B cell (primary cell): Measurements from ENCODE around the gene CUL9. TPM values are rescaled to one million over a fixed set of nuclear protein-coding genes. Genes with fewer than 3 reads are reported as not detected.

Experiments used
- ATAC-seq: fragments of 200-7000 bp; cut with Tn5 transposase; one replicate; pipeline ENCODE4 v1.10.0; 2021; ENCODE audit warnings: low read depth, mild to moderate bottlenecking, moderate number of reproducible peaks, moderate library complexity
- CTCF ChIA-PET: fragments of 350-600 bp; sonication (Branson Sonifier 250); formaldehyde crosslinking; loops from one replicate; lab custom pipeline; 2021; ENCODE audit warnings: antibody characterized with exemption, inconsistent platforms; lab: Charles Lee
- POLR2A ChIA-PET: fragments of 350-600 bp; sonication (Branson Sonifier 250); formaldehyde crosslinking; loops from one replicate; lab custom pipeline; 2021; ENCODE audit warnings: antibody characterized with exemption; lab: Charles Lee
- DNase-seq: peaks from one replicate; pipeline ENCODE4 v3.0.0; 2013
- H2AFZ ChIP-seq: 2 replicates; pipeline ENCODE4 v1.6.1; 2012; ENCODE audit warnings: mild to moderate bottlenecking, low read depth, low read length; ENCODE audit not compliant: insufficient read depth, poor library complexity, severe bottlenecking
- H3K27ac ChIP-seq, 2 donors: 1 replicate in 1 of 2; 2 replicates in 1 of 2; pipeline ENCODE4 v1.5.1; 2012 to 2013; ENCODE audit warnings: low read length in 2 of 2, mild to moderate bottlenecking in 2 of 2, moderate library complexity in 1 of 2
- H3K27me3 ChIP-seq, 4 experiments: fragments of 200-600 bp in 1 of 4; sonication (generic) in 1 of 4; replicated peaks in 1 of 4; 1 replicate in 2 of 4; 2 replicates in 2 of 4; pipeline versions ENCODE4 v1.6.1 to v1.7.0; 2013 to 2016; ENCODE audit warnings: low read length in 3 of 4, mild to moderate bottlenecking in 2 of 4, mixed read lengths in 1 of 4, moderate library complexity in 1 of 4; ENCODE audit not compliant: insufficient read depth in 4 of 4, control insufficient read depth in 3 of 4; ENCODE audit errors: control extremely low read depth in 1 of 4
- H3K36me3 ChIP-seq, 2 experiments: replicated peaks in 1 of 2; 1 replicate in 1 of 2; 2 replicates in 1 of 2; pipeline versions ENCODE4 v1.6.1 to v1.7.1; 2013; ENCODE audit warnings: low read length in 1 of 2; ENCODE audit not compliant: insufficient read depth in 2 of 2, control insufficient read depth in 1 of 2; ENCODE audit errors: control extremely low read depth in 1 of 2, extremely low read depth in 1 of 2
- H3K4me1 ChIP-seq, 2 donors: fragments of 200-600 bp in 1 of 2; sonication (generic) in 1 of 2; 1 replicate in 1 of 2; 2 replicates in 1 of 2; pipeline versions ENCODE4 v1.5.1 to v1.6.1; 2013 to 2017; ENCODE audit warnings: low read length in 2 of 2; ENCODE audit not compliant: control insufficient read depth in 2 of 2, insufficient read depth in 2 of 2
- H3K4me2 ChIP-seq: replicated peaks from 2 replicates; pipeline ENCODE3; 2012; ENCODE audit warnings: mild to moderate bottlenecking, low read depth, low read length; ENCODE audit not compliant: poor library complexity, severe bottlenecking
- H3K4me3 ChIP-seq, 5 experiments: fragments of 200-600 bp in 1 of 5; sonication (generic) in 1 of 5; 1 replicate in 3 of 5; 2 replicates in 2 of 5; pipeline versions ENCODE4 v1.5.1 to v1.7.0; 2011 to 2016; ENCODE audit warnings: low read length in 4 of 5, mild to moderate bottlenecking in 4 of 5, low read depth in 2 of 5, control low read depth in 1 of 5, moderate library complexity in 1 of 5; ENCODE audit not compliant: insufficient read depth in 1 of 5; ENCODE audit errors: control extremely low read depth in 1 of 5, extremely low read depth in 1 of 5
- H3K79me2 ChIP-seq: fragments of 200-600 bp; sonication (generic); one replicate; pipeline ENCODE4 v1.6.0; 2016; ENCODE audit warnings: low read length; ENCODE audit not compliant: control insufficient read depth, insufficient read depth
- H3K9ac ChIP-seq: fragments of 200-600 bp; sonication (generic); 2 replicates; pipeline ENCODE4 v1.6.1; 2017; ENCODE audit warnings: mild to moderate bottlenecking, low read length, moderate library complexity
- H3K9me3 ChIP-seq, 3 donors: one replicate each; pipeline versions ENCODE4 v1.6.1 to v1.7.1; 2013; ENCODE audit warnings: low read length in 2 of 3; ENCODE audit not compliant: control insufficient read depth in 2 of 3, insufficient read depth in 1 of 3; ENCODE audit errors: control extremely low read depth in 1 of 3
- H4K20me1 ChIP-seq: 2 replicates; pipeline ENCODE4 v1.6.0; 2012; ENCODE audit warnings: mild to moderate bottlenecking, low read length; ENCODE audit not compliant: insufficient read depth, control insufficient read depth, poor library complexity, severe bottlenecking
- H3K27ac Mint-ChIP-seq: one replicate; pipeline ENCODE4 v1.8.0; 2021; ENCODE audit warnings: mixed read lengths
- H3K27me3 Mint-ChIP-seq: one replicate; pipeline ENCODE4 v1.8.0; 2021; ENCODE audit warnings: mixed read lengths
- H3K4me1 Mint-ChIP-seq: one replicate; pipeline ENCODE4 v1.8.0; 2021; ENCODE audit warnings: mixed read lengths
- H3K4me3 Mint-ChIP-seq: one replicate; pipeline ENCODE4 v1.8.0; 2021; ENCODE audit warnings: mixed read lengths
- H3K9me3 Mint-ChIP-seq: one replicate; pipeline ENCODE4 v1.8.0; 2022; ENCODE audit warnings: mixed read lengths; ENCODE audit not compliant: insufficient read depth
- EZH2 ChIP-seq: IDR thresholded peaks from 2 replicates; pipeline ENCODE4 v1.6.1; 2012; ENCODE audit warnings: borderline replicate concordance, low read depth, mild to moderate bottlenecking, moderate library complexity, low read length; ENCODE audit not compliant: insufficient read depth, poor library complexity, severe bottlenecking
- WGBS: methylation state at CpG from one replicate; pipeline ENCODE4 v1.1.5; 2013; ENCODE audit warnings: missing lambda C conversion rate; ENCODE audit not compliant: insufficient coverage; 5-methylcytosine and 5-hydroxymethylcytosine counted together
- intact Hi-C: fragments of 100-400 bp; cut with micrococcal nuclease; formaldehyde crosslinking; loops from one replicate; pipeline ENCODE4 v1.10.0; 2022
- polyA plus RNA-seq: library from polyadenylated mRNA; depleted of rRNA; stranded (reverse); fragments of >200 nt; gene quantifications from 2 replicates; pipeline ENCODE4 v1.2.3, GENCODE V29; 2012
- total RNA-seq, 2 donors: library from RNA; stranded (reverse); fragments of 120-200 nt in 1 of 2; gene quantifications; 1 replicate in 1 of 2; 2 replicates in 1 of 2; pipeline versions ENCODE4 v1.2.3 to v1.2.4, GENCODE V29; 2013 to 2022
- TF ChIP-seq, protein P1 (sequence below): fragments of 200-600 bp; IDR thresholded peaks from one replicate; pipeline ENCODE4 v1.8.0; 2022; ENCODE audit warnings: antibody characterized with exemption, mild to moderate bottlenecking

Gene CUL9
- total and polyA plus RNA-seq, 2 donors (not counting 1 experiment from before 2014, with no cell fraction given): 98.0 to 110 TPM

DNA sequence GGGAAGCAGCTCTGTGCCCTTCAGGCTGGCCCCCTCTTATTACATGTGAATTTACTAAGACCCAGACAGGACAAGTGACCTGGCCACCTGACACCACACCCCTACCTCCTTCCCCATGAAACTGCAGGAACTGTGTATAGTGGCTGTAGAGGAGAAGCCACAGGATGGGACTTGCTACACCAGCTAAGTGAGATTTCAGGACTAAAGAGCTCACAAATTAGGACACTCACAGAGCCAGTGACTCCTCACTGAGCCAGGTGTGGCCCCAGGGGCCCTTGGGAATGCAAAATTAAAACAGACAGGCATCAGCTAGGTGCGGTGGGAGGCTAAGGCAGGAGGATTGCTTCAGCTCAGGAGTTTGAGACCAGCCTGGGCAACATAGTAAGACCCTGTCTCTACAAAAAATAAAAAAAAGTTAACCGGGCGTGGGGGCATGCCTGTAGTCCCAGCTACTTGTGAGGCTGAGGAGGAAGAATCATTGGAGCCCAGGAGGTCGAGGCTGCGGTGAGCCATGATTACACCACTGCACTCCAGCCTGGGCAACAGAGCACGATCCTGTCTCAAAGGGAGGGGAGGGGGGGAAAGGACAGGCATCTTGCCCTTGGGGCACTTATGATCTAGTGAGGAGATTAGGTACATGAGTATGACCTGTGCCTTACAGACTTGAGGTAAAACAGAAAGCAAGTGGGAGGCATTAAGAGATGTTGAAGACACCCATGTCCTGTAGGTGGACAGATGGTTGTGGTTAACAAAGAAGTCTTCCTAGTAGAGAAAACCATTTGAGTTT lies 34.1 kb upstream of the CUL9 start:
- ChIA-PET POLR2A (no interaction called here), CTCF (interaction anchor here (1.6 to 1.7 kb wide), 2 partner anchors 16 to 247 kb away, joined by 5 to 8 read pairs; no protein-coding TSS in a partner anchor)
- Histone ChIP-seq H3K27me3 (peaks cover 0 to 4% (median 0%) of the 10 kb centered on the region in 4 experiments), H3K9me3 (no peaks in the 10 kb centered on the region), H3K4me3 (no peak overlapping the region), H3K9ac (no peak overlapping the region), H3K27ac (no peak overlapping the region), H3K36me3 (no peaks in the 10 kb centered on the region), H4K20me1 (no peaks in the 10 kb centered on the region), H3K4me2 (no peak overlapping the region), H2AFZ (no peak overlapping the region), H3K4me1 (peaks cover 7 to 8% of the 10 kb centered on the region in 2 donors), H3K79me2 (no peaks in the 10 kb centered on the region)
- H3K27me3 Mint-ChIP-seq: peaks cover 10% of the 10 kb centered on the region
- peaks cover 8% of the 10 kb centered on the region for H3K4me1 Mint-ChIP-seq
- intact Hi-C loops: no loop called here
- H3K9me3 Mint-ChIP-seq: no peaks in the 10 kb centered on the region
- H3K27ac Mint-ChIP-seq: no peak overlapping the region
- TF ChIP-seq, protein P1, sequence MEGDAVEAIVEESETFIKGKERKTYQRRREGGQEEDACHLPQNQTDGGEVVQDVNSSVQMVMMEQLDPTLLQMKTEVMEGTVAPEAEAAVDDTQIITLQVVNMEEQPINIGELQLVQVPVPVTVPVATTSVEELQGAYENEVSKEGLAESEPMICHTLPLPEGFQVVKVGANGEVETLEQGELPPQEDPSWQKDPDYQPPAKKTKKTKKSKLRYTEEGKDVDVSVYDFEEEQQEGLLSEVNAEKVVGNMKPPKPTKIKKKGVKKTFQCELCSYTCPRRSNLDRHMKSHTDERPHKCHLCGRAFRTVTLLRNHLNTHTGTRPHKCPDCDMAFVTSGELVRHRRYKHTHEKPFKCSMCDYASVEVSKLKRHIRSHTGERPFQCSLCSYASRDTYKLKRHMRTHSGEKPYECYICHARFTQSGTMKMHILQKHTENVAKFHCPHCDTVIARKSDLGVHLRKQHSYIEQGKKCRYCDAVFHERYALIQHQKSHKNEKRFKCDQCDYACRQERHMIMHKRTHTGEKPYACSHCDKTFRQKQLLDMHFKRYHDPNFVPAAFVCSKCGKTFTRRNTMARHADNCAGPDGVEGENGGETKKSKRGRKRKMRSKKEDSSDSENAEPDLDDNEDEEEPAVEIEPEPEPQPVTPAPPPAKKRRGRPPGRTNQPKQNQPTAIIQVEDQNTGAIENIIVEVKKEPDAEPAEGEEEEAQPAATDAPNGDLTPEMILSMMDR: no peak
- TF ChIP-seq EZH2: no peak
- WGBS: 97% methylated on average over 4 of the region's 6 CpGs
- H3K4me3 Mint-ChIP-seq: no peak overlapping the region
- DNase-seq (no peak), ATAC-seq (no peak)

DNA sequence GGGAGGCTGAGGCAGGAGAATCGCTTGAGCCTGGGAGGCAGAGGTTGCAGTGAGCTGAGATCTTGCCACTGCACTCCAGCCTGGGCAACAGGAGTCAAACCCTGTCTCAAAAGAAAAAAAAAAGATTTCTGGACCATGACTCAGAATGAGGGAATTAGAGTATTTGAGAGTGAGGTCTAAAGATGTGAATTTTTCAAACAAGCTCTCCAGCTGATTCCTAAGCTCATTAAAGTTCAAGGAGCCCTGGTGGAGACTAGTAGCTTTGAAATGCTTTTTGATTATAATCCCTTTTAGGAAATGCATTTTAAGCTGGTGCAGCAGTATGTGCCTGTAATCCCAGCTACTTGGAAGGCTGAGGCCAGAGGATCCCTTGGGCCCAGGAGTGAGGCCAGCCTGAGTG lies 32.7 kb upstream of the CUL9 start:
- H3K79me2 ChIP-seq: no peaks in the 10 kb centered on the region
- H3K9me3 ChIP-seq: no peaks in the 10 kb centered on the region
- intact Hi-C loops: no loop called here
- no peak for TF ChIP-seq EZH2
- TF ChIP-seq, protein P1: no peak
- Mint-ChIP-seq H3K9me3 (no peaks in the 10 kb centered on the region), H3K27ac (no peak overlapping the region), H3K27me3 (peaks cover 10% of the 10 kb centered on the region), H3K4me3 (no peak overlapping the region), H3K4me1 (no peaks in the 10 kb centered on the region)
- no peak overlapping the region for H3K4me2 ChIP-seq
- H2AFZ ChIP-seq: no peak overlapping the region
- no peak for ATAC-seq
- no peaks in the 10 kb centered on the region for H3K36me3 ChIP-seq
- no peak overlapping the region for H3K9ac ChIP-seq
- POLR2A ChIA-PET: no interaction called here
- no peaks in the 10 kb centered on the region for H3K4me1 ChIP-seq
- CTCF ChIA-PET: interaction anchor here (0.7 kb wide), 1 partner anchor 170 kb away, joined by 3 read pairs; no protein-coding TSS in a partner anchor
- H4K20me1 ChIP-seq: no peaks in the 10 kb centered on the region
- peaks cover 0 to 4% (median 0%) of the 10 kb centered on the region in 4 experiments for H3K27me3 ChIP-seq
- no peak for DNase-seq
- H3K4me3 ChIP-seq: no peak overlapping the region
- no peak overlapping the region for H3K27ac ChIP-seq
- WGBS: 100% methylated on average over 1 of the region's 1 CpG
